SKM-1 (cell line): Measurements from ENCODE around the gene ZFX.
A peak's percentile ranks its signal among the peaks of the same experiment; 100 is the strongest.
"Not testable (repeated sequence)": the region's sequence is repeated elsewhere in the genome, so short reads cannot be mapped to it uniquely, and the experiment has no call there.

ENCODE experiments used
- DNase-seq: peaks from one replicate; lab custom pipeline; 2025; ENCODE audit not compliant: unreplicated experiment; lab: John Stamatoyannopoulos, UW

Gene ZFX

DNA sequence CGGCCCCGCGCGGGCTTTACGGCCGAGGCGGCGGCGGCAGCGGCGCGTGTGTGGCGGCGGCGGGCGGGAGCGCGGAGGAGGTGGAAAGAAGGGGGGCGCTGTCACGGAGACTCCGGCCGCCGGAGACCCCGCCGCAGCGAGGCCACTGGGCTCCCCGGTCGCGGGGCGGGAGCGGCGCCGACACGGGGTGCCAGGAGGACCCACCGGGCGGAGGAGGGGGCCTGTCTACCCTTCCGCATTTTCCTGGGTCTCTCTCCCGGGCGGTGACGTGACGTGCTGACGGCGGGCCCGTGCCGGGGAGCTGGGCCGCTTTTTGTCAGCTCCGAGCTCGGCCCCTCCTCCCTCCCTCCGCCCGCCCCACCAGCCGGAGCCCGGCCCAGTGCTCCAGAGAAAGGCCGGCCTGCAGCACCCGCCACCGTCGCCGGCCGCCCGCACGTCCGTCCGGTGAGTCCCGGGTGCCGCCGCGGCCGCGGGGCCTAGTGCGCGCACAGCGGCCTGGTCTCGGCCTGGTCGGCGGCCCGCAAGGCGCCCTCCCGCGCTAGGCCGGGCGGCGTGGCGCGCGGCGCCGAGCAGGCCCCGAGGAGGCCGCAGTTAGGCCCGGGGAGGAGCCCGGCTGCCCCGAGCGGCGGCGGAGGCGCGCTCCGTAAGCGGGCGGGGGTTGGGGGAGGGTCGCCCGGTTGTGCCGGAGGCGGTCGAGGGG, at the start of gene ZFX:
Gene ZFX, plus strand, starts transcription at position 379 of the 700 bp plus-strand sequence. CDS start 23,014 bp downstream, outside the sequence.
- no peak for DNase-seq

DNA sequence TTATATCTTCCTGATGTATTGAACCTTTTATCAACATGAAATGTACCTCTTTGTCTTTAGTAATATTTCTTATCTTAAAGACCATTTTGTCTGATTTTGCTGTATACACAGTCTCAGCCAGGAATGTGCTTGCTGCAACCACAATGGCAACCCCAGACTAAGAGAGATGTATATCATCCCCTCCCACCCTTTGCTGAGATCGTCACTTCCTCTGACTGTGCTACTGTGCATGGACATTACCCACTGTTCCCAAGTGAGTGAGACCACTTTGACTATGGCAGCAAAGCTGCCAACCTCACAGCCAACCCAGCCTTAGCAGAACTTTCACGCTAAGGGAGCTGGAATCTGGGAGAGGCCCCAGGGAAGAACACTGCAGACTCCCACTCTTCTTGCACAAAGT, 48.8 kb upstream of the ZFX start:
- DNase-seq = no peak

DNA sequence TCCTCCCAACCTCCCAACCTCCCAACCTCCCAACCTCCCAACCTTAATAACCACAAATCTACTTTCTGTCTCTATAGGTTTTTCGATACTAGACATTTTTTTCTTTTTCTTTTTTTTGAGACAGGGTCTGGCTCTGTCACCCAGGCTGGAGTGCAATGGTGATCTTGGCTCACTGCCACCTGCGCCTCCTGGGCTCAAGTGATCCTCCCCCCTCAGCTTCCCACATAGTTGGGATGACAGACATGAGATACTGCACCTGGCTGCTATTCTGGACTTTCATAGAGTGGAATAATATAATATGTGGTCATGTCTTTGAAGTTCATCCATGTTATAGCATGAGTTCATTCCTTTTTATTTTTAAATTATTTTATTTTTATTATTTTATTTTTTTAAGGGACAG, 39.5 kb upstream of the ZFX start:
- DNase-seq = no peak

DNA sequence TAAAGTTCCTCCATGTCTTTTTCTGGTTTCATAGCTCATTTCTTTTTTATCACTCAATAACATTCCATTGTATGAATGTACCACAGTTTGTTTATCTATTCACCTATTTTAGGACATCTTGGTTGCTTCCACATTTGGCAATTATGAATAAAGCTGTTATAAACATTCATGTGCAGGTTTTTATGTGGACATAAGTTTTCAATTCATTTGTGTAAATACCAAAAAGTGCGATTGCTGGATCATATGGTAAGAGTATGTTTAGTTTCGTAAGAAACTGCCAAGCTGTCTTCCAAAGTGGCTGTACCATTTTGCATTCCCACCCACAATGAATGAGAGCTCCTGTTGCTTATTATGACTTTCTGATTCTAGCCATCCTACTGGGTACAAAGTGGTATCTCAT, 36.3 kb upstream of the ZFX start:
- DNase-seq = no peak

DNA sequence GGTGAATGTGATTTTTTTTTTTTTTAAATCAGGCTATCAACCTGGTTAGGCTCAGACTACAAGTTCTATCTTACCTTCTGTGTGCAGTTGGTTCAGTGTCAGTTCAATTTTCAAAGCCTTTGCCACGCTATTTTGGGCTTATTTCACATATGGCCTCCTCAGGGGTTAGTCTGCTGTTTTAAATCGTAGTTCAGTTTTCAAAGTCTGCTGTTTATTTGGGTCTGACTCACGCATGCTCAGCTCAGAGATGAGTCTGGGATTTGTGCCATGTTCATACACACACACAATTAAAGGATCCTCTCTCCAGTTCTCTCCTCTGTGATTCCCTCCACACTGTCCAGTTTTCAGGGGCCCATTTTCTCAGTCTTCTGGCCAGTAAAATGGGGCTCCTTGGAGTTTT, 32.3 kb upstream of the ZFX start:
- no peak for DNase-seq

DNA sequence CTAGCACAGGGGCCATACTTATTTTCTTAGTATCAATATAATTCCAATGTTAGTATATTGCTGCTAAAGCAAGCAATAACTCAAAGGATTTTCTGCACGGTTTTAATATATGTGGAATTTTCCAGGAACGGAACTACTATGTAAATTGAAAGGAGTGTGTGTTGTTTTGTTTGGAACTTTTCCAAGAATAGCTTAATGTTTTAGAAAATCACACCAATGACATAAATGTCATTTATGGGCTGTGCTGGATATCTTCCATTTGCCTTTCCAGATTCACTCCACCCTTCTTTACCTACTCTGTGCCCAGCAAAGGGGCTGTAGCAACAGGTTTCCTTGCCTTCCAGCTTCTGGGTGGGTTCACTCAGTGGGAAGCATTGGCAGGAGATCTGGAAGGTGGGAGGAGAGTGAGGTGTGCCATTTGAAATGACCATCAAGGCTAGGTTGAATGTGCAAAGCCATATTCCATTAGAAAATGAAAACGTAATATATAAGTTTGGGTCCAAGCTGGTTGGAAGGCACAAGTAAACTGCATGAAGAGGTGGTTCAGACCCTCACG, 25.2 kb upstream of the ZFX start:
- no peak for DNase-seq

DNA sequence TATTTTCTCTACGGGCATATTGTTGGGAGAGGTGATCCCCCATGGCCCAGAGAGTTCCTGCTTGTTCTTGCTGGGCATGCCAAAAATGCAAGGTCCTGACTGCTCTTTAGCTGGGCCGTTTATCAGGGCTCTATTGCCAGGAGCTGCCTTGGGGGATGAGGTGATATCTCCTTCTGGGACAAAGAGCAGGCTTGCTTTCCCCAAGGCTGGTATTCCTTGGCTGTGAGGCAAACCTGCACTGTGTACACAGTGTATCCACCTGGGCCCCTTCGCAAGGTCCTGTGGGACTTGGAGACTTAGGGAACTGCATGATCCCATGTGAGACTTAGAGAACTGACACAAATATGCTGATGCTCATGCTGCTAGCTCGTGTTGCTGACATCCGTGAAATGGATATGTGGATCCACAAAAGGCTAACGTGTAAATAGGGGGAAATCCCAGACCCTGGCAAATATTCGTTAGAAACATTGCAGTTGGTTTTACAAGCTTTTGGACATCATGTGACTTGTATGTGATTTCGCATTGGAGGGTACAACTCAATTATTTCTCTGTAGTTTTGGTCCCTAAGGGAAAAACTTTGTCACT, 24.4 kb upstream of the ZFX start:
- no peak for DNase-seq

DNA sequence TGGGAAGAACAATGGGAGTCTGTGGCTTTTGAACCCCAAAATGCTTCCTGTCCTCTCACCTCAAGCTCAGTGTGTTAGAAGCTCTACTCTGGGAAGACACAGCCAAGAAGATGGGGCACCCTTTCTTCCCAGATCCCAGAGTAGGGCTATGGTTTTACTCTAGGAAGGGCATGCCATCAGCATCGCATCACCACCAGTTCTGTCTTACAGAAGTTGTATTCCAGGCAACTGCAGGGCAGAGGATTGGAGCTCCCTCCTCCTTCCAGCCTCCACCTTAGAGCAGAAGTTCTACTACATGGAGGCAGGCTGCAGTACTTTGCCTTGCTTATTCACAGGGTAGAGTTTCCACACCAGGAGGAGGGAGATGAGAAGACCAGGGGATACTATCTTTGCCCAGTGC, 18.1 kb upstream of the ZFX start:
- no peak for DNase-seq

DNA sequence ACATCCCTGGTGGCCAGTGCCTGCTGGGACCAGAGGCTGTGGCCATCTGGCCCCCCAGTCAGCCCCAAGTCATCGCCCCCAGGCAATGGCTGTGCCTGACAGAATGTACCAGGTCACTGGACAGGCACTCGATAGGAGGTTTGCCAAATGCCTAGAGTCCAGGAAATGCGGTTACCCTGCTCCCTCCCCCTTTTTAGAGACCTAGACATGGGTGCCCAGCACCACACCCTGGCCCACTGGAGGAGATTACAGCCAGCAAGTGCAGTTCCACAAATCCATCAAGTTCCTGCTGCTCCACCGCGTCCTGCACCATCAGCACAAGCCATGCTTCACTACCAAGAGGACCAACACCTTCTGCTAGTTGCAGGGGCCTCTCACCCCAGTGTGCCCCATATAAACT, 16.2 kb upstream of the ZFX start:
- DNase-seq = no peak

DNA sequence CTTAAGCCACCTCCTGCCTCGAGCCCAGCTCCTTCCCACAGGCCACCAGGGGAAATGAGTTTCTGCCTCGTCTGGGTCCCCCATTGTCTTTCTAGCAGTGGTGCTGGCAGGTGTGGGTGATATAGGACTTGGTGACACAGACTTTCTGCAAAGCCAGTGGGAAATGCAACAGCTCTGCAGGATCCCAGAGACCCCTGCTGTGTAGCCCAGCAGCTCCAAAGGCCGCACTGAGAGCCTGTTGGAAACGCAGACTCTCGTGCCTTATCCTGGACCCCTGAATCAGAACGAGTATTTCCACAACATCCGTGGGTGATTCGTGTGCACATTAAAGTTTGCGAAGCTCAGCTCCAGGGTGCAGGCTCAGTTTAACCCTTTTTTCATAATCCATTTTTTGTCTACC, 13.8 kb upstream of the ZFX start:
- DNase-seq = not testable (repeated sequence)

DNA sequence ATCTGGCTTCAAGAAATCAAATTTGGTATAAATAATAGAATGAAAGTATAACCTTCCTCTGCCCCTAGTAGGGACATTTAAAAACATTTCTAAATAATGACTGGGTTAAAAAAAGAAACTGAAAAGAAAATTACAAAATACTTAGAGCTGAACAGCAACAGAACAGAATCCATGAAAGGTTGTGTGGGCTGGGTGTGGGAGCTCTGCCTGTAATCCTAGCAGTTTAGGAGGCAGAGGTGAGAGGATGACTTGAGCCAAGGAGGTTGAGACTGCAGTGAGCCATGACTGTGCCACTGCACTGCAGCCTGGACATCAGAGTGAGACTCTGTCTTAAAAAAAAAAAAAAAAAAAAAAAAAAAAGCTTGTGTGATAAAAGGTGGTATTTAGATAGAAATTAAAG, 12.3 kb upstream of the ZFX start:
- no peak for DNase-seq

DNA sequence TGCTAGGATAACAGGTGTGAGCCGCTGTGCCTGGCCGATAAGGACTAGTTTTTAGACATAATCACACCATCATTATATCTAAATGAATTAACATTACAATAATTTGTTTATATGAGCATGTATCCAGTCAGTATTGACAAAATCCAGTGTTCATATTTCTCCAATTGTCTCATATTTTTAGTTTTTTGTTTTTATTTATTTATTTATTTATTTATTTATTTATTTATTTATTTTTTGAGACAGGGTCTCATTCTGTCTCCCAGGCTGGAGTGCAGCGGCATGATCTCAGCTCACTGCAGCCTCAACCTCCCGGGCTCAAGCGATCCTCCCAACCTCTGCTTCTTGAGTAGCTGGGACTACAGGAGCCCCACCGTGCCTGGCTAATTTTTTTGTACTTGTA, 5.5 kb upstream of the ZFX start:
- not testable (repeated sequence) for DNase-seq

DNA sequence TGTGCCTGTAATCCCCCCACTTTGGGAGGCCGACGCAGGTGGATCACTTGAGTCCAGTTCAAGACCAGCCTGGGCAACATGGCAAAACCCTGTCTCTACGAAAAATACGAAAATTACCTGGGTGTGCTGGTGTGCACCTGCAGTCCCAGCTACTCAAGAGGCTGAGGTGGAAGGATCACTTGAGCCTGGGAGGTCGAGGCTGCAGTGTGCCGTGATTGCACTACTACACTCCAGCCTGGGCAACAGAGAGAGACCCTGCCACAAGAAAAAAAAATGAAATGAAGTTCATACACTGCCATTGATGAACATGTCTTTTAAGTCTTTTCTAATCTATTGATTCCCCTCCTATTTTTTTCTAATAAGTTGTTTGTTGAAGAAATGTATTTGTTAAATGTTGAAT, 5.0 kb upstream of the ZFX start:
- DNase-seq = no peak

DNA sequence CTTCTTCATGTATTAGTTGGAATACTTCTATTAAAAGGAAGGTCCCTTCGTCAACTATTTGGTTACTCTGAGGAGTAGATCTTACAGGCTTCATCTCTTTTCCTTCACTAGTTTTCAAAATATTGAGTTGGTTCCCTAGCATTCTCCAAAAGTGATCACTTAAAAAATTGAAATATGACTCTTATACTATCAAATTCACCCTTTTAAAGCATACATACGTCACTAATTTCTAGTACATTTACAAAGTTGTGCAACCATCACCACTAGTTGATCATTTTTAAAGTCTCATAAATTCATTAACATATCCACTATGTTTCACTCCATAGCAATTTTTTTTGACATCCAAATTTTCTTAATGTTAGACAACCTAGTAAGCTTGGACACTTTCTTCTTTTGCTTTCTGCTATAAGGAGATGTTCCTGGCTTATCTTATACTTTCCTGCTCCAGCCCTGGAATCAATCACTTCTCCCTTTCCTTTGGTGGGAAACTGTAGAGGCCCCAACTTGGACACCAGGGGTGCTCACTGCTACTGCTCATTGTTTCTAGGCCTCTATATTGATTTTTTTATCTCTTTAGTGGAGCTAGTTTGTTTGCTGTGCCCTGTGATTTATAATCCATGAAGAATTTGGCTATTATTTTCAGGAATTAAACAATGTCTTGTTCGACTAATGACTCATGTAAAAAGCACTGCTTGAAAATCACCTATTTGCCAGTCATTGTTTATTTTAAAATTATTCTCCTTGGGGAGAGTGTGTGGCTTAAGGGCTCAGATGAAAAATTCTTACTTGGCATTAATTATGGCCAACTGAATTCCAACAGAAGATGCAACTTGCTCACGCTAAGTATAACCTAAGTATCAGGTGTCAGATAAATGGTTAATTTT, 4.0 kb upstream of the ZFX start:
- no peak for DNase-seq

DNA sequence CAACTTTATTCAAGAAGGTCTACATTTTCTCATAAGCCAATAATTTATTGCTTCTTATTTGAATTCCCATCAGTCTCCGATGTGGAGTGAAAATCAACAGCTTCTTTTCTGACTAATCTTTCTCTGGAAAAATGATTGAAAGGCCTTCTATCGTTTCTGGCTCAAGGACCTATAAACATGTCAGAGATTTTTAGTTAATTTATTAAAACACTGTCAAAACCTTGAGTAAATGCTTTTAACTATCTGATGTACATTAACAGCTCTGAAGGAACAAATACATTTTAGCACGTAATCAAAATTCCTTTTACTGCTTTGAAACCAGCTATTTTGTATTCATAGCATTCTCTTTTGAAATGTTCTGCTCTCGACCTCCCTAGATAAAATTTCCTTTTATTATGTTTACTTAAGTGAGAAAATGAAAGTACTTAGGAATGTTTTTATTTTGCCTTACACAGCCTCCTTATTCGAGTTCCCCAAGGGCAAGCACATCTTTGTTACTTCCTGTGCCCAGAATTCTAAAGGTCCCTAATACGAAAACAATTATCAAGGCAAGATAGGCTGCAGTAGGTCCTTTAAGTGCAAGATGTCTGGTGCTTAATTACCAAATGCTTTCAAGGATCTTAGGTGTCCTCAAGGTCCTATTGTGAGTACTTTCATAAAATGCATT, 3.1 kb upstream of the ZFX start:
- no peak for DNase-seq

DNA sequence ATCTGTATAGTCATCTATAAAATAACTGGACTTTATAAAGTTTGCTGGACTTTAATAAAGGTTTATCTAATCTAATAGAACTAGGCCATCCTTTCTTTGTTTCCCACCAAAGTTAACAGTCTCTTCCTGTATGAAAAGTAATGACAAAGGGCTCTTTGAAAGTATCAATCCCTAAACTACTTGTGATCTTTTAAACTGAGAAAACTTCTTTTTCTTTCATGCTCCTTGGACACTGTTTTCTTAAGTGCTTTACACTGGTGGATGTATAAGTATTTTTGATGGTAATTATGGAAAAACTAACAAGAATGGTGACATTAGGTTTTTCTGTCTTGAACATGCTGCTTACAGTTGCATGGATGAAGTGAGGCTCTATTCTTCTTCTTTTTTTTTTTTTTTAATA, 2.4 kb upstream of the ZFX start:
- DNase-seq = no peak

DNA sequence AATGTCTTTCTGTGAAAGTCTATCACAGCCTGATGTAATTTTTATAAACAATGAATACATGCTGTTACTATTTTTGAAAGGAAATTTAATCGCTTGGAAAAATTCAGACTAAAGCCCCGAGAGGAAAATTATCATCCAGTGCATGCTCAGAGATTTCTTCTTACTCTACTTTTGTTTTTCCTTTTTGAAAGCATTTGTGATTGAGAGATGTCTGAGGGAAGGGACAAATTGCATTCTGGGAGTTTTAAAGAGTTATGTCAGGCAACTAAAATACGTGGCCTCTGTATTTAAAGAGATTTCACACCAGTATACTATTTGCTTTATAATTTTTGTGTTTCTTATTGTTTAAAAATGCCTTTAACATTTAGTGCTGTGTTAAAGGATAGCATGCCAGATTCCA, 1.4 kb upstream of the ZFX start:
- no peak for DNase-seq

DNA sequence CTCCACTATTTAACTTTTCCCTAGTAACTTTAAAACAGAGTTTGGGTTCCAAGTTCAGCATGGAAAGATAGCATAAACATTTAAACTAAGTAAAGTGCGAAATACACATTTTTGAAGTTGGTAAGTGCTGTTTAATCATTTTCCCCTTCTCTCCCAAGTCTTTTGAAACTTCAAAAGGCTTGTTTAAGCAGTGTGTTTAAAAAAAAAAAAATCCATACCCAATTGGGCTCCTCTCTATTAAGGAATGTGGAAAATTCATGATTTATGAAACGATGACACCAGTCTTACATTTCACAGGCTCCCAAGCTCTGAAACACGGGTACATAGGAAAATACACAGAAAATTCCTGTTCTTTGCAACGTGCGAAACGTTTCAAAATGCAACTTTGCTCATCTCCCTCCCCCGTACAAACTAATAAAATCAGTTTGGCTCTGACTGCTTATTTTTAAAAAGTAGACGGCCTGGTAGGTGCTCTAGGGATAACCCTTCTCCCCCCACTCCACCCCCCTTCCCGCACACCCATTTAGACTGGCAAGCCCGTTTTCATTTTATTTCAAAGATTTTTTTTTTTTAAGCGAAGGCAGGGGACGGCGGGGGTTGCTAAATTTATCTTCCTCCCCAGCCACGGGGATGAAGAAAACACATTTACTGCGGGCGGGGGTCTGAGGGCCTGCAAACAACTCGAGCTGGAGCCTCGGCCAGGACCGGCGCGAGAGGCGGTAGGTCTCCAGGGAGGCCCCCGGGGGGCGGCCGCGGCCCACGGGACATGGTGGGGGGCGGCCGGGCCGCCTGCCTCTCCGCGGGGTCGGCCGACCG, 786 bp upstream of the ZFX start:
- DNase-seq = no peak

DNA sequence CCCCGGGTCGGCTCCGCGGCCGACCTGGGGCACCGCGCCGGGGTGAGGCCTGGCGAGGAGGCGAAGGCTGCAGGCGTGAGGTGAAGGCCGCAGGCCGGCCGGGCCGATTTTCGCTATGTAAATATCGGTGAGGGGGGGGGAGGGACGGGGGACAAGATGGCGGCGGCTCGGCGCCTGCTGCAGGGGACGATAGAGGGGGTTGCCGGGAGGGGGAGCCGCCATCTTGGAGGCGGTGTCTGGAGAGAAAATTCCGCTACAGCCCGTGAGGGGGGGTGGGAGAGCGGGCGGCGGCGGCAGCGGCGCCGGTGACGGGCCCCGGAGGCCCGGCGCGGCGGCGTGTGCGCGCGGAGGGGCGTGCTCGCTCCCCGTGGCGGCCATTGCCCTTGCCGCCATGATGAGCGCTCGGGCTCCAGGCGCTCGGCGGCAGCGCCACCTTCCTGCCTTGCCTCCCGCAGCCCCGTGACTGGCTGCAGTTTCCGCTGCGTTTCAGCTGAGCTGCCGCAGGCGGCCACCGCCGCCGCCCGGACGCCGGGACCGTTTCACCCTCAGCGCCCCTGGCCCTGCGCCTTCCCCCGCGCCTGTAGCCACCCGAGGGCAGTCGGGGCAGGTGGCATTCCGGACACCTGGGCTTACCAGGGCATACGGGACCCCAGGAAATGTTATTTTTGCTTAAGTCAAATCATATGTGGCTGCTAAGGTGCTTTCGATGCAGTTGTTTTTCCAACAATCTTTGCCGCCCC, 692 bp downstream of the ZFX start:
- DNase-seq = peak; percentile 26

DNA sequence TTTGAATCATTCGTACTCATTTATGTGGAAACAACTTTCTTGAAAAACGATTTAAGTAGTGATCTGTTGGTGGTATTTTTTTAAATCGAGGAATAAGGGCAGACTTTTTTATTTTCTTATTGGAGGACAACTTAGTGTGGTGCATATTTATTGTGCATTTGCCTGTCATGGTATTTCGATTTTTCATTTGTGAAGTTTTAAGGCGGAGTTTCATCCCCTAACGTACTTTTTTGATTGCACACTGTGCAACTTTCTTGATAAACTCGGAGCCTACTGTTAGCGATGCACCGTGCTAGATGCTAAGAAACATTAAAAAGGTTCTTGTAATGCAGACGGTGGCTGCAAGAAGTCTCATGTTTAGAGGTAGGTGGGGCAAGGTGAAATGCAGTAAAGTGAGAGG, 1.4 kb downstream of the ZFX start:
- no peak for DNase-seq
